SKM-1 treated with dmso at 0.1 percent for 144 hours (cell line): Measurements from ENCODE around the gene ARPC2.
"Not testable (repeated sequence)": the region's sequence is repeated elsewhere in the genome, so short reads cannot be mapped to it uniquely, and the experiment has no call there.

Experiments used
- DNase-seq: peaks from one replicate; lab custom pipeline; 2025; ENCODE audit not compliant: unreplicated experiment; lab: John Stamatoyannopoulos, UW

ARPC2 gene

GRCh38 chr2:218269900-218270720, 53.1 kb downstream of the ARPC2 start, which contains the start of the genes AAMP and PNKD:
AAMP (minus strand) TSS chr2:218270137; CDS start chr2:218270086, 51 bp downstream.
PNKD (plus strand) TSS chr2:218270519; CDS start chr2:218270536, 17 bp downstream.
- peak; percentile 99 for DNase-seq

DNA sequence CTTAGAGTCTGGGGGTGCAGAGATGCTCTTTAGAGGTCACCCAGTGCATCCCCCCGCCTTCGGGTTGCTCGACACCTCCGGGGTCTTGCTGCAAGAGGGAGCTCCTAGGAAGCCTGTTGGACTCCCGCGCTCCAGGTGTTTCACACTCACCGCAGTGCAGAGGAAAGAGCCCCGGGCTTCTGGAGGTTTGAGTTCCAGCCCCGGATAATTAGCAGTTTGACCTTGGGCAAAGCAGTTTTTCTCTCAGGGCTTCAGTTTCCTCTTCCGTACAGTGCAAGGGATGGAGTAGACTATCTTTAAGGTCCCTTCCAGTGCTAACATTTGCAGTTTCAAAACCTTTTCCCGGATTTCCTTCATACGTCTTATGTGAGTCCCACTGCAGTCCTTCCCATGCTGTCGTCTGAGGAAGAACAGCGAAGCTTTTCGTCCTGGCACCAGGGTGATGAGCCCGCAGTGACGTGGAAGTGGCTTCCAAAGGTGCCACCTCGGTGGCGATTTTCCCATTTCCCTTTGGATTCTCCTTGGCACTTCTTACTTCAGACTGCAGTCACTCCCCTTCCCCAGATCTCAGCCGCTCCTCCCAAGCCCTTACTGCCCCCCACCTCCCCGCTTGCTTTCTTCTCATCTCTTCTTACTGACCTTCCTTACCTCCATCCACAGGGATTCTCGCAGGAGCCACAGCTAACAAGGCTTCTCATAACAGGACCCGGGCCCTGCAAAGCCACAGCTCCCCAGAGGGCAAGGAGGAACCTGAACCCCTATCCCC, 53.9 kb downstream of the ARPC2 start:
- no peak for DNase-seq

DNA sequence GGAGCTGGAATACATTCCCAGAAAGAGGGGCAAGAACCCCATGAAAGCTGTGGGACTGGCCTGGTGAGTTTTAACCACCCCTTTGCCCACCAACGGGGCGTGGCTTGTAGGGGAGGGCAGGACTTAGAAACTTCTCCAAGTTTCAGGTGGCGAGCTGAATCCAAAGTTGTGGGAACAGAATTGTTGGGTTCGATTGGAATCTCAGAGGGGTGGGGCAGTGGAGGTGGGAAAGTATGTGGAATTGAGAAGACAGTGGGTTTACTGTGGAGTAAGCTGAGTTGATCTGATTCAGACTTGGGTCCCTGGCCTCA, 54.5 kb downstream of the ARPC2 start:
- DNase-seq = no peak

DNA sequence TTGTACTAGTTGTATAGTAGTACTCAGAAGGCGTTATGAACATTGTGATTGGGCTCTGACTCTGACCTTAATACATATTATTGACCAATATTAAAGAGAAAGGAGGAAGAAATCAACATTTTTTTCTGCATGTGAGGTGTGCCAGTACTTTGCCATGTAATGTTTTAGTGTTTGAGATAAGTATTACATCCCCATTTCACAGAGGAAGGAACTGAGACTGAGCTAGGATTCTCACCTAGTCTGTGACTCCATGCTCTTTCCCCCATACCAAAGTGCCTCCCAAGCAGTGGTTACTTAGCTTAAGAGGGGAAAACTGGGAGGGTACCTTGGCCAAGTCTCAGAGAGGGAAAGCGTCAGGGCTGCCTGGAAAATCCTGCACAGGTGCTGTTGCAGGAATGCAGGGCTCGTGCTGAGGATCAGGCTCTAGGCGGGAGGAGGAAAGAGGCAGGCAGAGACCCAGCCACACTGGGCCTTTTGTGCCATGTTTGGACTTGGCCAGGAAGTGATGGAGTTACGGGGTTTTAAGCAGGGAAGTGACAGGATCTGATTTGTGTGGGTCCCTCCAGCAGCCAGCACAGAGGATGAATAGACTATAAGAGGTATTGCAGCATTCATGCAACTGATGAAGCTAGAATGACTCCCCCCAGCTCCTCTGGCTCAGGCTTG, 55.0 kb downstream of the ARPC2 start:
- DNase-seq = no peak

DNA sequence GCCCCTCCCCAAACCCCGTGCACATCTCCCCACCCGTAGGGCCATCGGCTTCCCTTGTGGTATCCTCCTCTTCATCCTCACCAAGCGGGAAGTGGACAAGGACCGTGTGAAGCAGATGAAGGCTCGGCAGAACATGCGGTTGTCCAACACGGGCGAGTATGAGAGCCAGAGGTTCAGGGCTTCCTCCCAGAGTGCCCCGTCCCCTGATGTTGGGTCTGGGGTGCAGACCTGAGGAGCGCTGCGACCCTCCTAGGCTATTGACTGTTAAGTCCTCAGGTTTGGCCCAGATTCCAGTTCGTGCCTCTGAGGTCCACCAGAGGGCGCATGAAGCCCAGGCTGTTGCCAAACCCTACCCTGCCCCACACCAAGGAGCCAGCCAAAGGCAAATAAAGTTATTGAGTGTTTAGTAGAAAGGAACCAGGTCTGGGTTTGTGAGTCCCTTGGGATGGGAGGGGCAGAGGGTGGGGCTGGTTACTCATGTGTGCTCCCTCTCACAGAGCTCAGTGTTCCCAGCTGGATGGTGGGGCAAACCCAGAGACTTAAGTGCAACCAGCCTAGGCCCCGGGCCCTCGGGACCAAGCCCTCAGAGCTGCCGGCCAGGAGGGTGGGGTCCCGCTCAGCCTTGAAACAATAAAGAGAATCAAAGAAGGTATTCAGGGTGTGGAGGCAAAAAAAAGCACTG, 55.7 kb downstream of the ARPC2 start:
- peak; percentile 68 for DNase-seq

DNA sequence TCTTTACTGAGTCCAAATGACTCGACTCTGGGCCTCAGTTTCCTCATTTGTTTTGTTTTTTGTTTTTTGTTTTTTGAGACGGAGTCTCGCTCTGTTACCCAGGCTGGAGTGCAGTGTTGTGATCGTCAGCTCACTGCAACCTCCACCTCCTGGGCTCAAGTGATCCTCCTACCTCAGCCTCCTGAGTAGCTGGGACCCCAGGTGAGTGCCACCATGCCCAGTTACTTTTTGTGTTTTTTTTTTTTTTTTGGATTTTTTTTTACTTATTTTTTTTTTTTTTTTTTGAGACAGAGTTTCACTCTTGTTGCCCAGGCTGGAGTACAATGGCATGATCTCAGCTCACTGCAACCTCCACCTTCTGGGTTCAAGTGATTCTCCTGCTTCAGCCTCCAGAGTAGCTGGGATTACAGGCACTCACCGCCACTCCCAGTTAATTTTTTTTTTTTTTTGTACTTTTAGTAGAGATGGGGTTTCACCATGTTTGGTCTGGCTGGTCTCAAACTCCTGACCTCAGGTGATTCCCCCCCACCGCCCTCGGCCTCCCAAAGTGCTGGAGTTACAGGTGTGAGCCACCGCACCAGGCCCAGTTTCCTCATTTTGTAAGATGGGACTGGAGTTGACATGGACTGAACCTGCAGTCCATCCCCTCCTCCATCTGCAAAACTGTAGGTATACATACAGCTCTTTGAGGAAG, 56.4 kb downstream of the ARPC2 start:
- not testable (repeated sequence) for DNase-seq

DNA sequence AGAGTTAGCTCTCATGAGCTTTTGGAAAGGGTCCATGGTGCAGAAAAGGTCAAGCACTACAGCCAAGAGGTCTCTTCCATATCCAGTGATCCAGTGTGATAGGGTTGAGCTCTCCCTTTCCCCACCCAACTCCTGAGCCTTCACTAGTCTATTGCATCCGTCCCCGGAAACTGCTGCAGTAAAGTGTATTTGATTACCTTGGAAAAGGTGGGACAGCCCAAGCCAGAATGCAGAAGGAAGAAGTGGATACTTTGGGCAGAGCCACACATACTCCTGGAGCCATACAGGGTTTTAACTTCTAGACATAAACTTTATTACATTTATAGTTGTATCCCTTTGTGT, 56.9 kb downstream of the ARPC2 start:
- no peak for DNase-seq

DNA sequence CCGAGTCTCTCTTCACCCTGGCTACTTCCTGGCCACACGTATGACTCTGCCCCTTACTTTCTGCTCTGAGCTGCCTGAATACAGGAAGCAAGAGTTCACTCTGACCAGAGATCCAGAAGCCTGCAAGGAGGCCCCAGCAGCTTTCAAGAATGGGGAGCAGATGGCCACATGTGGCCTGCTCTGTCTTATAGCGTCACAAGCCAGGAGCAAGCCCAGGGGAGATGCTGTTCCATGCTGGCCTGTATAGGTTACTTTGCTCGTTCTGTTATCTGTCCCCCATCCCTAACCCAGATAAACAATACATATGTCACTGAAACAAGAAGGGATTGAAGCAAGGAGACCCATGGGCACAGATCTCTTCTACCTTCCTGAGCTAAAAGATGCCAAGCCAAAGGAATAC, 57.6 kb downstream of the ARPC2 start:
- no peak for DNase-seq

DNA sequence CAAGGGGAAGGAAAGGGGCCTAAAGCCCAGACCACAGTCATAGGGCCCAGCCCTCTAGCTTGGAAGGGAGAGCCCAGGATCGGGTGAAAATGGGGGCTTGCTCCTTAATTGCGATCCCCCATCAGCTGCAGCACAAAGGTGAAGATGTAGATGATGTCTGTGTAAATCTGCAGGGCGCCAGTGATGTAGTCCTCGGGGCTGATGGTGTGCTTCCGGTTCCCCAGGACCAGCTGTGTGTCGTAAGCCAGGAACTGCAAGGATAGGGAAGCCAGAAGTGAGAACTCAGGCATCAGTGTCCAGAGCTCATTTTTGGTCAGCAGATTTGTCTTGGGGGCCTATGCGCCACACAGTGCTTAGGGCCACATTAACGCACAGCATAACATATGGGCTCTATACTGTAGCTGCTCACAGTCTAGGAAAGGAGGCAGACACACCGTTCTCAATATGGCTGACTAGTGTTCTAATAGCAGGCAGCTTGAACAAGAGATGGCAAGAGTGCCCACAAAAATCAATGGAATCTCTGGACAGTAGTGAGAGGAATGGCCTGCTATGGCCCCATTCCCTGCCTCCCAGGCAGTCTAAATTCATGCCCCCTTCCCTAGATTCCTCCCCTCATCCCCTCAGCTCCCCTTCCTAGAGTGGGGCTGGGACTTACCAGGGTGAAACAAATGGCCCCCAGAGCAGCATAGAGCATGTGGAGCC, 58.5 kb downstream of the ARPC2 start:
- no peak for DNase-seq

DNA sequence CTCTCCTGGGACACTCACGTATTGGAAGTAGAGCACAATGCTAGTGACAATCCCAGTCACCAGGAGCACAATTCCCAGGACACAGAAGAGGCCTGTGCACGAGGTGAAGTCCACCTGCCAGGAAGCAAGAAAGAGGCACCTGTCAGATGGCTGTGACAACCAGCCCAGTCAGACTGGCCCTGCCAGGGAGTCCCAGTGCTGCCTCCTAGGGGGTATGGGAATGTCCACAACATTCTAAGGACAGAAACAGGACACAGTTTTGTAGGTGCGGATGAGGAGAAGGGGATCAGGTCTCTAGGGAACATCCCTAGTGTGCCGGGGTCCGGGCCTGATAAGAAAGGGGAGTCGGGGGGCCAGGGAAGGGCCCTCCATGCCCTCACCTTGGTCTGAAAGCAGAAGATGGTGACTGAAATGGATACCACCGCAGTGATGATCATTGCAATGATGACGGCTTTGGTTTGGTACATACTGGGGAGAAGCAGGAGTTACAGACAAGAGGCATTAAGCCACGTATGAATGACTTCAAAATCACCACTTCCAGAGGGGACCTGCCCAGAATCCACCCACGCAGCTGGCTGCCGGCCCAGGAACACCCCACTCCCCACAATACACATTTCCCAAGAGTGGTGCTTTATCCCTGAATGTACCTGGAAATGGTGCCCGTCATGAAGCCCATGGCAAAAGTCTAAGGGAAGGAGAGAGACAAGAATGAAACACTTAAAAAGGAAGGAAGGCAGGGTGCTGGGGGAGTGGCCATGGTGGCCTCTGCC, 60.2 kb downstream of the ARPC2 start:
- no peak for DNase-seq

DNA sequence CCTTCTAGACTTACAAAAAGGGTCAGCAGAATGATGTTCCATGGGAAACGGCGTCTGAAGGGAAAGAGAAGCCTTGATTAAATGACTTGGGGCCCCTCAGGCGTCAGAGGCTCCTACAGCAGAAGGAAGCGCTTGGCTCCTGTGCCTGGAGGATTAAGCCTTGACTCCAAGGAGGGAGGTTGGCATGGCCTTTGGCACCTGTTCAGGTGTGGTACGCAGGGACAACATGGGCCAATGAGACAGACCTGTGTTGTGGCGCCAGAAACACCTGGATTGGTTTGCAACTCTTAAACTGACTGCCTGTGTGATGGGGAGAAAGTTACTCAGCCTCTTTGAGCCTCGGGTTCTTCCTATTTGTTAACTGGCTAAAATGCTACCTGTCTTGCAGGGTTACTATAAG, 60.9 kb downstream of the ARPC2 start:
- DNase-seq = no peak

GRCh38 chr2:218278531-218279360, 61.8 kb downstream of the ARPC2 start:
- DNase-seq = no peak

DNA sequence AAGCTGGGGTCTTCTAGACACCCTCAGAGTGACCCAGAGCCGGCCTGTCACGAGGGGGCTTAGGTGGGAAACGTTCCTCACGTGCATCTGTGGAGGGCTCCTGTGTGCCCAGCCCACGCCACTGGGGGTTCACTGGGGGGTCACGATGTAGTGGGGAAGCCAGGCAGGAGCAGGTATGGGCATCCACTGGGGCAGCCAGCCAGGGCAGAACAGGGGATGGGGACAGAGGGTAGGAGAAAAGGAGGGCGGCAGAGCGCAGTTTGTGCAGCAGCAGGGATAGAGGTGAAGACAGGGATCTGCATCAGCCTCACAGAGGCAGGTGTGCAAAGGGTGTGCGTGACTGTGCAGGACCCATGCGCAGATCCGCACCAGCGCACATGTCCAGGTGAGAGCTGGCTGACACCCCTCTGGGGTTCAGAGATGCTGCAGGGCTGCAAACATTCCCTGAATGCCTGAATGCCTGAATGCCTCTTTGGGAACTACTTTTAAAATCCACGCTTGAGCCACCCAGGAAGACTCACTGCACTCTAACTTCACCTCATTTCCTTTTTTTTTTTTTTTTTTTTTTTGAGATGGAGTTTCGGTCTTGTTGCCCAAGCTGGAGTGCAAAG, 63.4 kb downstream of the ARPC2 start:
- no peak for DNase-seq

DNA sequence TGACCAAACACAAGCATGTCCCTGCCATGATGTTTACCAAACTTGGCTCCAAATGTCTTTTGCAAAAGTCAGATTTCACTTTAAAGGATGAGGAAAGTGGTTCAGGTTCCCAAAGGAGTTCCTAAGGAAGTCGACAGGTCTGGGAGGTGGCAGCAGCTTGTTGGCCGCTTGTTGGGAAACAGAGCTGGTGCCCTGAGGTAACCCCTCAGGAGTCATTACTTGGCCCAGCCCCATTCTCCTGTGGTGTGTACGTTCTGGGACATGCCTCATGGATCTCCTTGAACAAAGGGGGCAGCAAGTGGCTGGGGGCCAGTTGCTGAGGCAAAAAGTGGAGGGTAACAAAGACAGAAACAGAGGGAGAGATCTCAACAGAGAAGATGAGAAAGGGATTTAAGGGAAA, 64.5 kb downstream of the ARPC2 start:
- no peak for DNase-seq

- DNase-seq = no peak
Measured at GRCh38 chr2:218282173-218282991, 65.4 kb downstream of the ARPC2 start.

DNA sequence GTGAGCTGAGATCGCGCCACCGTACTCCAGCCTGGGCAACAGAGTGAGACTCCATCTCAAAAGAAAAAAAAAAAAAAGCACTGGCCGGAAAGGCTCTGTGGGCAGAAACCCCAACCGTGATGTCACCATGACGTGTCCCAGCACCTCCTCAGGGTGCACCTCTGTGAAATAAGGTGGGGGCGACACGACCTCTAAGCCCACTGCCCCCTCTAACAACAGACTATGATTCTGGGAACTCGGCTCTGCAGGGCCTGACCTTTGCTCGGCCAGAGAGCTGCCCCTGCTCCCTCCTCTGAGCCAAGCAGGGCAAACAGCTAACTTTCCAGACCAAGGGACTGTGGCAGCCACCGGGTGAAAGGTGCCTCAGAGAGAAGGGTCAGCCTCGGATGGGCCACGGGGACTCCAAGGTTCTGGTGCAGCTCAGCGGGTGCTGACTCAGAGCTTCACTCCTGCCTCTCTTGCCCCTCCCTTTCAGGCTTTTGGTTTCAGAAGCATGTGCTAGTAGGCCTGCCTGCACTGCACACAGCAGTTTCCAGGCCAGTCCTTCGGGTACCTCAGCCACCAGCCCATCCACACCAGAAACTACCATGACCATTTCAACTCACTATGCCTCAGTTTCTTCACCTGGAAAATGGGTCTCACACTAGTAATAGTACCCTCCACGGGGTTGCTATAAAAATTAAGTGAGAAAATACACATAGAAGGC, 67.3 kb downstream of the ARPC2 start:
- DNase-seq = no peak

DNA sequence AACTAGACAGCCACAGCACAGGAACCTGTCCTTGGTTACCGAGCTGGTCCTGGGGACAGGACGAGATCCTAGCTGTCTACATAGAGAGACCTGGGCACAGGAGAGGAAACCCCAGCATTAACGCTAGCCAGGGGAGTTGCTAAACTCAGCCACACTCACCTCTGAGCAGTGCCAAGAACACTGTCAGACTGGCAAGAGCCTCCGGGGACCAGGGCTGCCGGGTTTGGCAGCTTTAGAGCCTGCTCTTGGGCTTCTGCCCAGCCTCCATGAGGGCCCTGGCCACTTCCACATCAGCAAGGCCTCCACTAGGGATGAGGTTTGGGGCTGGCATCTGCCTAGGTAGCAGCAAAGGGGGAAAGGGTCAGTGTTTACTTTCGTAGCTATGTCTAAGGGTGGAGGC, 68.6 kb downstream of the ARPC2 start:
- DNase-seq = no peak
